HepG2 (cell line): ENCODE measurements around the gene AGMO. TPM values are rescaled to one million over a fixed set of nuclear protein-coding genes. Genes with fewer than 3 reads are reported as not detected.

ENCODE experiments used
- ATAC-seq: fragments of 200-7000 bp; cut with Tn5 transposase; 3 replicates; pipeline ENCODE4 v1.9.1; 2020; ENCODE audit warnings: mild to moderate bottlenecking, moderate library complexity
- BruUV-seq: library from RNA; stranded (reverse); fragments of 400-500 nt; replicated peaks from 2 replicates; lab custom pipeline; 2021; lab: Mats Ljungman, UMichigan
- CTCF ChIA-PET: fragments of 300-600 bp; formaldehyde crosslinking; extraction: SDS; loops from one replicate; lab custom pipeline; 2021; ENCODE audit warnings: low total read pairs, inconsistent platforms, low intra/inter-chr PET ratio; lab: Yijun Ruan, JAX
- POLR2A ChIA-PET: fragments of 350-600 bp; sonication (Branson Sonifier 250); formaldehyde crosslinking; loops from one replicate; lab custom pipeline; 2020; ENCODE audit warnings: antibody characterized with exemption, inconsistent platforms; lab: Yijun Ruan, JAX
- DNase-seq: peaks from one replicate; pipeline ENCODE4 v3.0.0-alpha.2; 2015; ENCODE audit warnings: low spot score
- FAIRE-seq: peaks from 3 replicates; lab custom pipeline; 2011; peaks lifted over from hg19 to GRCh38; lab: Jason Lieb, UNC
- H2AFZ ChIP-seq: one replicate; pipeline ENCODE4 v1.6.1; 2011; ENCODE audit warnings: low read length, inconsistent platforms
- H3K27ac ChIP-seq: fragments of 300-600 bp; 3 replicates; pipeline ENCODE4 v1.8.0; 2011; ENCODE audit warnings: mixed run types, mild to moderate bottlenecking, mixed read lengths, low read length, inconsistent platforms; ENCODE audit not compliant: insufficient read depth; ENCODE audit errors: extremely low read length
- H3K27me3 ChIP-seq, 2 experiments: fragments of 200-600 bp in 1 of 2; 2 replicates in 1 of 2; 3 replicates in 1 of 2; pipeline versions ENCODE4 v1.6.0 to v1.8.0; 2011; ENCODE audit warnings: low read length in 2 of 2, mild to moderate bottlenecking in 2 of 2, moderate library complexity in 2 of 2, inconsistent platforms in 1 of 2; ENCODE audit not compliant: insufficient read depth in 2 of 2, control insufficient read depth in 1 of 2
- H3K36me3 ChIP-seq, 2 experiments: fragments of 200-600 bp in 1 of 2; replicated peaks in 1 of 2; 2 replicates in 1 of 2; 3 replicates in 1 of 2; pipeline versions ENCODE4 v1.5.1 to v1.8.0; 2011; ENCODE audit warnings: low read length in 2 of 2, inconsistent platforms in 1 of 2; ENCODE audit not compliant: insufficient read depth in 2 of 2, control insufficient read depth in 1 of 2
- H3K4me1 ChIP-seq: 2 replicates; pipeline ENCODE4 v1.5.1; 2012; ENCODE audit warnings: low read length, inconsistent platforms; ENCODE audit not compliant: insufficient read depth
- H3K4me2 ChIP-seq: 2 replicates; pipeline ENCODE4 v1.6.0; 2011; ENCODE audit warnings: low read depth, low read length, inconsistent platforms
- H3K4me3 ChIP-seq, 3 experiments: fragments of 200-600 bp in 1 of 3; sonication (generic), shearing (Covaris generic) in 1 of 3; replicated peaks in 1 of 3; 2 replicates each; pipeline ENCODE4 v1.5.1; 2011 to 2016; ENCODE audit warnings: low read length in 3 of 3, inconsistent platforms in 2 of 3, low read depth in 2 of 3, mild to moderate bottlenecking in 2 of 3, control low read depth in 1 of 3, mixed read lengths in 1 of 3; ENCODE audit not compliant: insufficient read depth in 1 of 3
- H3K79me2 ChIP-seq: one replicate; pipeline ENCODE4 v1.6.1; 2011; ENCODE audit warnings: low read length, inconsistent platforms; ENCODE audit not compliant: insufficient read depth
- H3K9ac ChIP-seq: 2 replicates; pipeline ENCODE4 v1.6.0; 2011; ENCODE audit warnings: mild to moderate bottlenecking, low read depth, low read length, inconsistent platforms; ENCODE audit not compliant: insufficient read depth
- H3K9me3 ChIP-seq: 2 replicates; pipeline ENCODE4 v1.5.1; 2012; ENCODE audit warnings: mild to moderate bottlenecking, low read length
- H4K20me1 ChIP-seq: 2 replicates; pipeline ENCODE4 v1.6.0; 2011; ENCODE audit warnings: inconsistent platforms, mild to moderate bottlenecking, low read length, moderate library complexity; ENCODE audit not compliant: insufficient read depth
- ATM ChIP-seq: fragments of 450-650 bp; IDR thresholded peaks from 2 replicates; pipeline ENCODE4 v1.7.1; 2017; ENCODE audit warnings: mild to moderate bottlenecking, borderline replicate concordance
- BRCA1 ChIP-seq: sonication (generic); formaldehyde crosslinking; IDR thresholded peaks from 2 replicates; pipeline ENCODE4 v1.4.0; 2020; ENCODE audit warnings: missing genetic modification reagents
- CC2D1A ChIP-seq: sonication (generic); formaldehyde crosslinking; IDR thresholded peaks from 2 replicates; pipeline ENCODE4 v1.8.1; 2023; ENCODE audit warnings: mild to moderate bottlenecking, missing genetic modification reagents
- ELF1 ChIP-seq: sonication (generic); formaldehyde crosslinking; IDR thresholded peaks from 2 replicates; pipeline ENCODE4 v1.4.0; 2020; ENCODE audit warnings: missing genetic modification reagents
- KLF13 ChIP-seq: sonication (generic); formaldehyde crosslinking; IDR thresholded peaks from 2 replicates; pipeline ENCODE4 v1.4.0; 2020; ENCODE audit warnings: mild to moderate bottlenecking, missing genetic modification reagents
- KLF15 ChIP-seq: sonication (generic); formaldehyde crosslinking; IDR thresholded peaks from 2 replicates; pipeline ENCODE4 v1.8.1; 2023; ENCODE audit warnings: borderline replicate concordance, mild to moderate bottlenecking, inconsistent platforms, missing genetic modification reagents, mixed read lengths
- RBFOX2 ChIP-seq: fragments of 200-400 bp; formaldehyde crosslinking; IDR thresholded peaks from 2 replicates; pipeline ENCODE4 v1.6.1; 2017; ENCODE audit warnings: low read depth, mild to moderate bottlenecking, low read length
- SMARCC2 ChIP-seq: fragments of 450-650 bp; IDR thresholded peaks from 2 replicates; pipeline ENCODE4 v1.6.1; 2017; ENCODE audit warnings: antibody characterized with exemption, mild to moderate bottlenecking
- ZMYM4 ChIP-seq: sonication (generic); formaldehyde crosslinking; IDR thresholded peaks from 2 replicates; pipeline ENCODE4 v1.8.1; 2023; ENCODE audit warnings: mild to moderate bottlenecking, missing genetic modification reagents
- ZNF292 ChIP-seq: sonication (generic); formaldehyde crosslinking; IDR thresholded peaks from 2 replicates; pipeline ENCODE4 v1.8.1; 2022; ENCODE audit warnings: mild to moderate bottlenecking, low read depth, missing genetic modification reagents, borderline replicate concordance
- ZNF589 ChIP-seq: sonication (generic); formaldehyde crosslinking; conservative IDR thresholded peaks from 2 replicates; pipeline ENCODE4 v1.8.0; 2022; ENCODE audit warnings: mild to moderate bottlenecking, moderate library complexity, missing genetic modification reagents
- ZNF724P ChIP-seq: sonication (generic); formaldehyde crosslinking; IDR thresholded peaks from 2 replicates; pipeline ENCODE4 v1.8.0; 2022; ENCODE audit warnings: missing genetic modification reagents, borderline replicate concordance
- WGBS: methylation state at CpG from one replicate; pipeline ENCODE4 v1.1.6; 2017; ENCODE audit warnings: low lambda C conversion rate; 5-methylcytosine and 5-hydroxymethylcytosine counted together
- in situ Hi-C: cut with HindIII; loops from 2 replicates; pipeline ENCODE4 v1.10.0; 2017; ENCODE audit warnings: low pct_unique_long_range_greater_than_20kb; ENCODE audit not compliant: extremely low pct_ligation_motif_present
- intact Hi-C: fragments of 100-400 bp; cut with micrococcal nuclease; formaldehyde crosslinking; loops from one replicate; pipeline ENCODE4 v1.10.0; 2022; ENCODE audit not compliant: unreplicated experiment
- polyA plus RNA-seq, 8 experiments: library from polyadenylated mRNA; depleted of rRNA in 3 of 8; stranded (reverse) in 7 of 8; unstranded in 1 of 8; fragments of >200 nt; fragmentation: Illumina TruSeq in 4 of 8; extraction: Trizol in 4 of 8; gene quantifications; 2 replicates each; pipeline versions ENCODE4 v1.2.1 to v1.2.3, GENCODE V29; 2011 to 2016; ENCODE audit warnings: low read depth in 4 of 8, missing spikeins in 1 of 8, mixed read lengths in 1 of 8; ENCODE audit not compliant: insufficient read depth in 1 of 8
- total RNA-seq, 5 experiments: library from RNA; depleted of rRNA; stranded (reverse); fragments of >200 nt; fragmentation: Illumina TruSeq; extraction: Trizol; gene quantifications; 2 replicates each; pipeline ENCODE4 v1.2.3, GENCODE V29; 2016; ENCODE audit warnings: low read depth in 1 of 5
- TF ChIP-seq, protein P1 (sequence below): sonication (generic); formaldehyde crosslinking; IDR thresholded peaks from 2 replicates; pipeline ENCODE4 v1.5.0; 2020; ENCODE audit warnings: mild to moderate bottlenecking, missing genetic modification reagents
- TF ChIP-seq, protein P2 (sequence below): conservative IDR thresholded peaks from 2 replicates; pipeline ENCODE4 v1.6.1; 2018; ENCODE audit warnings: missing genetic modification reagents
- TF ChIP-seq, protein P3 (sequence below): sonication (generic); formaldehyde crosslinking; IDR thresholded peaks from 2 replicates; pipeline ENCODE4 v1.5.0; 2020; ENCODE audit warnings: mild to moderate bottlenecking, missing genetic modification reagents

Gene AGMO
- total and polyA plus RNA-seq, 2 of the 13 experiments (the other 11 are each of a cell fraction or from before 2014, with no cell fraction given): 0.22 to 0.50 TPM

DNA sequence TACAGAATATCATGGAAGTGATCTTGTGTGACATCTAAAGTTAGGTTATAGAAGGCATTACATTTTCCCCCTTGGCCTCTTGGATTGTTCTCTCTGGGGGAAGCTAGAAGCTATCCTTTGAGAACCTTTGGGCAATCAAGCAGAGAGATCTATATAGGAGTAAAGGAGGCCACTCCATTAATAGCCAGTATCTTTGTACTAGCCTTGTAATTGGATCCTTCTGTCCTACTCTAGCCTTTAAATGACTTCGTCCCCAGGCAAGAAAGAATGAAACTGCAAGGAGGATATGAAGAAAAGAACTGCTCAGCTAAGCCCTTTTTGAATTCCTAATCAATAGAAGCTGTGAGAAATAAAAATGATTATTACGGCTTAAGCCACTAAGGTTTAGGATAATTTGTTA lies 230.9 kb downstream of the AGMO start (continued):
- TF ChIP-seq, protein P1, sequence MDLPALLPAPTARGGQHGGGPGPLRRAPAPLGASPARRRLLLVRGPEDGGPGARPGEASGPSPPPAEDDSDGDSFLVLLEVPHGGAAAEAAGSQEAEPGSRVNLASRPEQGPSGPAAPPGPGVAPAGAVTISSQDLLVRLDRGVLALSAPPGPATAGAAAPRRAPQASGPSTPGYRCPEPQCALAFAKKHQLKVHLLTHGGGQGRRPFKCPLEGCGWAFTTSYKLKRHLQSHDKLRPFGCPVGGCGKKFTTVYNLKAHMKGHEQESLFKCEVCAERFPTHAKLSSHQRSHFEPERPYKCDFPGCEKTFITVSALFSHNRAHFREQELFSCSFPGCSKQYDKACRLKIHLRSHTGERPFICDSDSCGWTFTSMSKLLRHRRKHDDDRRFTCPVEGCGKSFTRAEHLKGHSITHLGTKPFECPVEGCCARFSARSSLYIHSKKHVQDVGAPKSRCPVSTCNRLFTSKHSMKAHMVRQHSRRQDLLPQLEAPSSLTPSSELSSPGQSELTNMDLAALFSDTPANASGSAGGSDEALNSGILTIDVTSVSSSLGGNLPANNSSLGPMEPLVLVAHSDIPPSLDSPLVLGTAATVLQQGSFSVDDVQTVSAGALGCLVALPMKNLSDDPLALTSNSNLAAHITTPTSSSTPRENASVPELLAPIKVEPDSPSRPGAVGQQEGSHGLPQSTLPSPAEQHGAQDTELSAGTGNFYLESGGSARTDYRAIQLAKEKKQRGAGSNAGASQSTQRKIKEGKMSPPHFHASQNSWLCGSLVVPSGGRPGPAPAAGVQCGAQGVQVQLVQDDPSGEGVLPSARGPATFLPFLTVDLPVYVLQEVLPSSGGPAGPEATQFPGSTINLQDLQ (CRISPR knock-in tag): no peak
- TF ChIP-seq ELF1 (CRISPR knock-in tag) (no peak), SMARCC2 (no peak), CC2D1A (CRISPR knock-in tag) (no peak), BRCA1 (CRISPR knock-in tag) (no peak)
- TF ChIP-seq, protein P2, sequence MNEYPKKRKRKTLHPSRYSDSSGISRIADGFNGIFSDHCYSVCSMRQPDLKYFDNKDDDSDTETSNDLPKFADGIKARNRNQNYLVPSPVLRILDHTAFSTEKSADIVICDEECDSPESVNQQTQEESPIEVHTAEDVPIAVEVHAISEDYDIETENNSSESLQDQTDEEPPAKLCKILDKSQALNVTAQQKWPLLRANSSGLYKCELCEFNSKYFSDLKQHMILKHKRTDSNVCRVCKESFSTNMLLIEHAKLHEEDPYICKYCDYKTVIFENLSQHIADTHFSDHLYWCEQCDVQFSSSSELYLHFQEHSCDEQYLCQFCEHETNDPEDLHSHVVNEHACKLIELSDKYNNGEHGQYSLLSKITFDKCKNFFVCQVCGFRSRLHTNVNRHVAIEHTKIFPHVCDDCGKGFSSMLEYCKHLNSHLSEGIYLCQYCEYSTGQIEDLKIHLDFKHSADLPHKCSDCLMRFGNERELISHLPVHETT (CRISPR knock-in tag): no peak

DNA sequence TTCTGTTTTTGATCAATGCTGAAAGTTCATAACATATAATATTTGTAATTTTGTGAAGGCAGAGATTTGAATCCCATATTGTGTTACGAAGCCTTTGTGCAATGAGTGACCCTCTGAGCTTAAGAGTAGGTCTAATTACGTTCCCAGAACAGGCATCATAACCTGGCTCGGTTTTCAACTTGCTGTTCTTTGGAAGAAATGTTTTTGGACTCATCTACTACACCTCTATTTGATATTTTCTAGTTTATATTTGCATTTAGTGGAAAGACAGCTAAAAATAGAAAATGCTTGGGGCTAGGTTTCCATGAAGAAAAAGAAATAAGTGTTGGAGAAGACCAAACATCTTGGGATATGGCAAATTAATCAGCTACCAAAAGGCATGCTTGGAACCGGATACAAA lies 234.8 kb downstream of the AGMO start:
- Histone ChIP-seq H3K27ac (no peak overlapping the region), H3K36me3 (no peaks in the 10 kb centered on the region), H3K4me1 (no peaks in the 10 kb centered on the region), H2AFZ (no peak overlapping the region), H3K9me3 (peaks cover 48% of the 10 kb centered on the region), H3K27me3 (no peaks in the 10 kb centered on the region), H3K79me2 (no peaks in the 10 kb centered on the region), H3K4me3 (no peak overlapping the region), H4K20me1 (no peaks in the 10 kb centered on the region), H3K4me2 (no peak overlapping the region), H3K9ac (no peak overlapping the region)
- ATAC-seq (no peak), FAIRE-seq (no peak), DNase-seq (no peak)
- intact Hi-C loops: no loop called here
- BruUV-seq: no TSS peak
- in situ Hi-C loops: no loop called here
- 38% methylated on average over 4 of the region's 4 CpGs for WGBS
- POLR2A ChIA-PET: no interaction called here
- CTCF ChIA-PET: no interaction called here
- TF ChIP-seq ZNF724P: no peak
- TF ChIP-seq KLF15 (CRISPR knock-in tag): no peak
- TF ChIP-seq ATM: no peak
- no peak for TF ChIP-seq ZNF589 (CRISPR knock-in tag)
- TF ChIP-seq ZMYM4: no peak
- TF ChIP-seq KLF13 (CRISPR knock-in tag): no peak
- TF ChIP-seq RBFOX2: no peak
- TF ChIP-seq, protein P3, sequence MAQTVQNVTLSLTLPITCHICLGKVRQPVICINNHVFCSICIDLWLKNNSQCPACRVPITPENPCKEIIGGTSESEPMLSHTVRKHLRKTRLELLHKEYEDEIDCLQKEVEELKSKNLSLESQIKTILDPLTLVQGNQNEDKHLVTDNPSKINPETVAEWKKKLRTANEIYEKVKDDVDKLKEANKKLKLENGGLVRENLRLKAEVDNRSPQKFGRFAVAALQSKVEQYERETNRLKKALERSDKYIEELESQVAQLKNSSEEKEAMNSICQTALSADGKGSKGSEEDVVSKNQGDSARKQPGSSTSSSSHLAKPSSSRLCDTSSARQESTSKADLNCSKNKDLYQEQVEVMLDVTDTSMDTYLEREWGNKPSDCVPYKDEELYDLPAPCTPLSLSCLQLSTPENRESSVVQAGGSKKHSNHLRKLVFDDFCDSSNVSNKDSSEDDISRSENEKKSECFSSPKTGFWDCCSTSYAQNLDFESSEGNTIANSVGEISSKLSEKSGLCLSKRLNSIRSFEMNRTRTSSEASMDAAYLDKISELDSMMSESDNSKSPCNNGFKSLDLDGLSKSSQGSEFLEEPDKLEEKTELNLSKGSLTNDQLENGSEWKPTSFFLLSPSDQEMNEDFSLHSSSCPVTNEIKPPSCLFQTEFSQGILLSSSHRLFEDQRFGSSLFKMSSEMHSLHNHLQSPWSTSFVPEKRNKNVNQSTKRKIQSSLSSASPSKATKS (CRISPR knock-in tag): no peak
- no peak for TF ChIP-seq ZNF292 (CRISPR knock-in tag)
